GM18508 (cell line): ENCODE results near the gene VBP1.
A peak's percentile ranks its signal among the peaks of the same experiment; 100 is the strongest.
"Not testable (repeated sequence)": the region's sequence is repeated elsewhere in the genome, so short reads cannot be mapped to it uniquely, and the experiment has no call there.

Experiments used
- ATAC-seq: cut with Tn5 transposase; IDR thresholded peaks from one replicate; pipeline ENCODE4 v1.9.1; 2021; ENCODE audit warnings: moderate number of reproducible peaks; ENCODE audit not compliant: insufficient read depth, unreplicated experiment

The VBP1 gene

GRCh38 chrX:155262970-155263754 lies 46.9 kb downstream of the VBP1 start:
- ATAC-seq: no peak

GRCh38 chrX:155263854-155264628 lies 47.8 kb downstream of the VBP1 start, which contains the start of gene RAB39B:
RAB39B (minus strand) TSS chrX:155264491; CDS start chrX:155264288, 203 bp downstream.
- ATAC-seq: peak; percentile 59

GRCh38 chrX:155266439-155266838 lies 50.2 kb downstream of the VBP1 start:
- ATAC-seq: no peak

- ATAC-seq: not testable (repeated sequence)
Observed at GRCh38 chrX:155267995-155268394, 51.7 kb downstream of the VBP1 start.

GRCh38 chrX:155270969-155271368 lies 54.7 kb downstream of the VBP1 start:
- ATAC-seq: no peak

GRCh38 chrX:155279873-155280272 lies 63.6 kb downstream of the VBP1 start:
- ATAC-seq: no peak
